Epithelial cell of umbilical artery (primary cell): ENCODE measurements around the gene KPNA5. TPM values are rescaled to one million over a fixed set of nuclear protein-coding genes. Genes with fewer than 3 reads are reported as not detected.

Experiments used
- total RNA-seq: library from RNA; depleted of rRNA; stranded (reverse); fragments of >200 nt; gene quantifications from 2 replicates; pipeline ENCODE4 v1.2.3, GENCODE V29; 2014

Gene KPNA5
- total RNA-seq = 6.2 and 10.6 TPM in 2 replicates

GRCh38 chr6:116680880-116681672 is at the start of gene KPNA5:
Gene KPNA5 (plus strand): TSS chr6:116681211. CDS start chr6:116681335, 124 bp downstream.

GRCh38 chr6:116764961-116765841 is 84.2 kb downstream of the KPNA5 start, which contains the start of gene FAM162B:
Gene FAM162B (minus strand): TSS chr6:116765719. CDS start chr6:116765576, 143 bp downstream.

Other genes with a start within 250 kb of the KPNA5 start
- gene CALHM6, start 219.8 kb upstream of the KPNA5 start, total RNA-seq = 1.9 TPM in 1 of 2 replicates, not detected in the other
- gene CALHM5, start 169.6 kb upstream of the KPNA5 start, total RNA-seq = 9.1 and 11.4 TPM in 2 replicates
- under 0.01 TPM in 1 of 2 replicates, not detected in the other for gene TRAPPC3L, start 135.5 kb upstream of the KPNA5 start, total RNA-seq
- gene CALHM4, start 127.5 kb upstream of the KPNA5 start, total RNA-seq = under 0.01 and 0.46 TPM in 2 replicates
- gene RWDD1, start 109.7 kb upstream of the KPNA5 start, total RNA-seq = 23.7 and 33.6 TPM in 2 replicates
- gene RSPH4A, start 64.7 kb upstream of the KPNA5 start, total RNA-seq = under 0.01 TPM in 1 of 2 replicates, not detected in the other
- gene ZUP1, start 12.4 kb upstream of the KPNA5 start, total RNA-seq = 15.3 and 19.0 TPM in 2 replicates
- gene FAM162B, start 84.5 kb downstream of the KPNA5 start, total RNA-seq = 0.30 TPM in 1 of 2 replicates, not detected in the other
- gene GPRC6A, start 147.9 kb downstream of the KPNA5 start, total RNA-seq = not detected in 2 replicates
- not detected in 2 replicates for gene RFX6, start 196.0 kb downstream of the KPNA5 start, total RNA-seq